Stimulated activated CD4-positive, alpha-beta T cell treated with anti-CD3 and anti-CD28 coated beads, Interleukin-15, amount 100 ng/mL, for 48 hours (primary cell): ENCODE results near the gene AGAP1.

ENCODE experiments used
- DNase-seq, 2 donors: peaks; one replicate each; pipeline ENCODE4 v3.0.0-alpha.2; 2020; ENCODE audit warnings: low read depth in 2 of 2

The AGAP1 gene

GRCh38 chr2:236092714-236093113, 598.9 kb downstream of the AGAP1 start:
- no peak for DNase-seq

- no peak for DNase-seq
Measured at GRCh38 chr2:236093134-236093533, 599.3 kb downstream of the AGAP1 start.

GRCh38 chr2:236095504-236095903, 601.7 kb downstream of the AGAP1 start:
- DNase-seq, result no peak

- no peak for DNase-seq
Measured at GRCh38 chr2:236101311-236101950, 607.6 kb downstream of the AGAP1 start.

GRCh38 chr2:236102971-236103370, 609.1 kb downstream of the AGAP1 start:
- no peak for DNase-seq

GRCh38 chr2:236103981-236104380, 610.1 kb downstream of the AGAP1 start:
- DNase-seq, result no peak

GRCh38 chr2:236105955-236106607, 612.2 kb downstream of the AGAP1 start:
- no peak for DNase-seq

- DNase-seq, result no peak
Measured at GRCh38 chr2:236106761-236107160, 612.9 kb downstream of the AGAP1 start.

GRCh38 chr2:236107536-236107935, 613.7 kb downstream of the AGAP1 start:
- no peak for DNase-seq

- DNase-seq, result no peak
Measured at GRCh38 chr2:236107942-236108625, 614.2 kb downstream of the AGAP1 start.

- no peak for DNase-seq
Measured at GRCh38 chr2:236109061-236109460, 615.2 kb downstream of the AGAP1 start.

GRCh38 chr2:236109473-236109872, 615.6 kb downstream of the AGAP1 start:
- no peak for DNase-seq

- no peak for DNase-seq
Measured at GRCh38 chr2:236112466-236112865, 618.6 kb downstream of the AGAP1 start.

GRCh38 chr2:236113425-236113824, 619.6 kb downstream of the AGAP1 start:
- DNase-seq, result no peak

- no peak for DNase-seq
Measured at GRCh38 chr2:236113948-236114347, 620.1 kb downstream of the AGAP1 start.

GRCh38 chr2:236114959-236115358, 621.1 kb downstream of the AGAP1 start:
- DNase-seq, result no peak

- no peak for DNase-seq
Measured at GRCh38 chr2:236117401-236117800, 623.6 kb downstream of the AGAP1 start.

GRCh38 chr2:236117861-236118269, 624.0 kb downstream of the AGAP1 start:
- DNase-seq, result no peak

GRCh38 chr2:236119003-236119402, 625.2 kb downstream of the AGAP1 start:
- DNase-seq, result no peak

GRCh38 chr2:236119476-236119875, 625.6 kb downstream of the AGAP1 start:
- DNase-seq, result no peak

GRCh38 chr2:236120141-236120601, 626.3 kb downstream of the AGAP1 start:
- DNase-seq, result no peak

- DNase-seq, result no peak
Measured at GRCh38 chr2:236120829-236121228, 627.0 kb downstream of the AGAP1 start.

- no peak for DNase-seq
Measured at GRCh38 chr2:236121546-236121945, 627.7 kb downstream of the AGAP1 start.
